Adipocyte (in vitro differentiated cells): ENCODE results near the gene CWC27.

Experiments used
- DNase-seq: peaks from one replicate; pipeline ENCODE4 v3.0.0-alpha.2; 2015; ENCODE audit warnings: low read depth
- H3K27me3 ChIP-seq: replicated peaks from 2 replicates; pipeline ENCODE4 v1.7.0; 2013; ENCODE audit warnings: mild to moderate bottlenecking, low read length, moderate library complexity; ENCODE audit not compliant: control insufficient read depth, insufficient read depth
- H3K36me3 ChIP-seq: 2 replicates; pipeline ENCODE4 v1.7.0; 2013; ENCODE audit warnings: low read length, mild to moderate bottlenecking, moderate library complexity; ENCODE audit not compliant: control insufficient read depth, insufficient read depth, severe bottlenecking
- H3K4me1 ChIP-seq: 2 replicates; pipeline ENCODE4 v1.7.0; 2013; ENCODE audit warnings: mild to moderate bottlenecking, low read length, moderate library complexity; ENCODE audit not compliant: control insufficient read depth, insufficient read depth
- H3K4me3 ChIP-seq: 2 replicates; pipeline ENCODE4 v1.7.0; 2013; ENCODE audit warnings: mild to moderate bottlenecking, low read length, moderate library complexity
- H3K9ac ChIP-seq: 2 replicates; pipeline ENCODE4 v1.7.0; 2013; ENCODE audit warnings: mild to moderate bottlenecking, low read length, moderate library complexity
- H3K9me3 ChIP-seq: 2 replicates; pipeline ENCODE4 v1.7.0; 2013; ENCODE audit warnings: mild to moderate bottlenecking, low read length, moderate library complexity; ENCODE audit not compliant: control insufficient read depth

CWC27 gene

DNA sequence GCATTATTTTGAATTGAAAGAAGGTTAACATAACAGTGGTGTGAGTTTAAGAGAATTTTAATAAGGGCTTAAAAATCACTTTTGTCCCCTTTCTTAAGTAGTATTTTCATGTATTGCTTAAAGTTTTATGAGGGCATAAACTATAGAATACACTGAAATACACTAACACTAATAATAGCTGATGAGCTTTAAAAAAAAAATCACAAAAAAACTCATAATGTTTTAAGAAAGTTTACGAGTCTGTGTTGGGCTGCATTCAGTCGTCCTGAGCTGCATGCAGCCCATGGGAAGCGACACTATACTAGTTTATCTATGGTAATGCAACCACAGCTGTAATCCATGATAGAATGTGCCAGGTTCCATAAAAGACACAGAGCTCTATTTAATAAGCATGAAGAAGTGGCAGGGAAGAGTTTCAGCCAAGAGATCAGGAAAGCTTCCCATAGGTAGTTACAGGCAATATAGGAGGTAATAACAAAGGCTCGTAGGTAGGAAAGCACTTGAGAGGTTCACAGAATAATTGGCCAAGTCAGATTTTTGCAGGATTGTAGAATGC, 4.7 kb upstream of the CWC27 start:
- no peak overlapping the region for H3K4me3 ChIP-seq
- H3K9me3 ChIP-seq = no peaks in the 10 kb centered on the region
- H3K9ac ChIP-seq = no peak overlapping the region
- H3K36me3 ChIP-seq = peaks cover 13% of the 10 kb centered on the region
- no peaks in the 10 kb centered on the region for H3K27me3 ChIP-seq
- peaks cover 21% of the 10 kb centered on the region for H3K4me1 ChIP-seq
- DNase-seq = no peak

GRCh38 chr5:64765804-64766504, 2.8 kb upstream of the CWC27 start:
- no peaks in the 10 kb centered on the region for H3K9me3 ChIP-seq
- peak; percentile 17 for DNase-seq
- no peak overlapping the region for H3K9ac ChIP-seq
- H3K4me3 ChIP-seq = no peak overlapping the region
- H3K4me1 ChIP-seq = peaks cover 26% of the 10 kb centered on the region
- H3K27me3 ChIP-seq = no peaks in the 10 kb centered on the region
- peaks cover 13% of the 10 kb centered on the region for H3K36me3 ChIP-seq

DNA sequence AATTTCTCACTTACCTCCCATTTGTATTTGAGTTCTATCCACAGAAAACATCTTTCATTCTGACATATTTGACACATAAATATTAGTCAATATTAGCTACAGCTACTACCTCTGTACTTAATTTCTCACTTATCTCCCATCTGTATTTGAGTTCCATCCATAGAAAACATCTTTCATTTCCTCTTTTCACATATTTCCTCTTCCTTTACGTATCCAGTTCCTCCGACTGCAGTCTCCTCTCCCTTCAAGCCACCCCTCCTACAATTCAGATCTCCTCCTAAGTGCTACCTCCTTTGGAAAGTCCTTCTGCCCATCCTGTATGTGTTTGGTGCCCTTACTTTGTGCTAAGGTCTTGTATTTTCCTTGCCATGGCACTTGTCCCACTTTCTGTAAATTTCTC, 1.8 kb upstream of the CWC27 start:
- DNase-seq = no peak
- Histone ChIP-seq H3K4me1 (peaks cover 26% of the 10 kb centered on the region), H3K9ac (peak overlapping the region; percentile 99), H3K27me3 (no peaks in the 10 kb centered on the region), H3K4me3 (peak overlapping the region; percentile 100), H3K9me3 (no peaks in the 10 kb centered on the region), H3K36me3 (peaks cover 13% of the 10 kb centered on the region)

- H3K27me3 ChIP-seq = no peaks in the 10 kb centered on the region
- H3K36me3 ChIP-seq = peaks cover 13% of the 10 kb centered on the region
- peak overlapping the region; percentile 100 for H3K4me3 ChIP-seq
- peak overlapping the region; percentile 99 for H3K9ac ChIP-seq
- H3K4me1 ChIP-seq = peaks cover 26% of the 10 kb centered on the region
- no peak for DNase-seq
- H3K9me3 ChIP-seq = no peaks in the 10 kb centered on the region
Observed at GRCh38 chr5:64767959-64768357, 772 bp upstream of the CWC27 start.

- Histone ChIP-seq H3K9me3 (no peaks in the 10 kb centered on the region), H3K9ac (peak overlapping the region; percentile 99), H3K27me3 (no peaks in the 10 kb centered on the region), H3K4me3 (peak overlapping the region; percentile 100), H3K4me1 (peaks cover 26% of the 10 kb centered on the region), H3K36me3 (peaks cover under 1% of the 10 kb centered on the region)
- DNase-seq = no peak
Observed at GRCh38 chr5:64769855-64770254, 1.1 kb downstream of the CWC27 start.

GRCh38 chr5:64771736-64772135, 3.0 kb downstream of the CWC27 start:
- Histone ChIP-seq H3K4me1 (peaks cover 17% of the 10 kb centered on the region), H3K9ac (no peak overlapping the region), H3K9me3 (no peaks in the 10 kb centered on the region), H3K27me3 (no peaks in the 10 kb centered on the region), H3K4me3 (no peak overlapping the region), H3K36me3 (peaks cover 10% of the 10 kb centered on the region)
- DNase-seq = no peak

GRCh38 chr5:64773533-64773932, 4.8 kb downstream of the CWC27 start:
- H3K9me3 ChIP-seq = no peaks in the 10 kb centered on the region
- H3K9ac ChIP-seq = no peak overlapping the region
- peaks cover 7% of the 10 kb centered on the region for H3K4me1 ChIP-seq
- peaks cover 10% of the 10 kb centered on the region for H3K36me3 ChIP-seq
- no peak overlapping the region for H3K4me3 ChIP-seq
- no peak for DNase-seq
- H3K27me3 ChIP-seq = no peaks in the 10 kb centered on the region

DNA sequence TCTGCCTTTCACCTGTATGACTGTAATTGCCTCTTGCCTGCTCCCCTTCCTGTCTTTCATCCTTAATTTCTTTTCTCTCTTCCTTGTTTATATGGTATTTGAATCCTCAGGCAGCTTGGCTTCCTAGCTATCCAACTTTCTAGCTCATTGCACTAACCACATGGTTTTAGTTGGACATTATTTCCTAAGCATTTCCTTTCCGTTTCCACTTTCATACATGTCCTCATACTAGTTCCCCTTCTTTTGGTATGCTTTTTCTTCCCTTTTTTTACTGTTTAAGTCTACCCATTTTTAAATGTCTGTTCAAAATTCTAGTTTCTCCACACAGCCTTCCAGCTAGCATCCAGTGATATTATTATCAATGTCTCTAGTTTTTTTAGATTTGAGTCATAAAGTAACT, 6.6 kb downstream of the CWC27 start:
- Histone ChIP-seq H3K4me1 (no peaks in the 10 kb centered on the region), H3K36me3 (peaks cover 10% of the 10 kb centered on the region), H3K9me3 (no peaks in the 10 kb centered on the region), H3K27me3 (no peaks in the 10 kb centered on the region), H3K4me3 (no peak overlapping the region), H3K9ac (no peak overlapping the region)
- DNase-seq = no peak

- Histone ChIP-seq H3K9ac (no peak overlapping the region), H3K27me3 (no peaks in the 10 kb centered on the region), H3K9me3 (no peaks in the 10 kb centered on the region), H3K36me3 (peaks cover 4% of the 10 kb centered on the region), H3K4me3 (no peak overlapping the region), H3K4me1 (peaks cover 3% of the 10 kb centered on the region)
- peak; percentile 95 for DNase-seq
Observed at GRCh38 chr5:64784451-64785025, 15.8 kb downstream of the CWC27 start.

- Histone ChIP-seq H3K4me1 (peaks cover 3% of the 10 kb centered on the region), H3K36me3 (peaks cover 9% of the 10 kb centered on the region), H3K27me3 (no peaks in the 10 kb centered on the region), H3K9me3 (no peaks in the 10 kb centered on the region), H3K9ac (no peak overlapping the region), H3K4me3 (no peak overlapping the region)
- DNase-seq = no peak
Observed at GRCh38 chr5:64786372-64786771, 17.6 kb downstream of the CWC27 start.

DNA sequence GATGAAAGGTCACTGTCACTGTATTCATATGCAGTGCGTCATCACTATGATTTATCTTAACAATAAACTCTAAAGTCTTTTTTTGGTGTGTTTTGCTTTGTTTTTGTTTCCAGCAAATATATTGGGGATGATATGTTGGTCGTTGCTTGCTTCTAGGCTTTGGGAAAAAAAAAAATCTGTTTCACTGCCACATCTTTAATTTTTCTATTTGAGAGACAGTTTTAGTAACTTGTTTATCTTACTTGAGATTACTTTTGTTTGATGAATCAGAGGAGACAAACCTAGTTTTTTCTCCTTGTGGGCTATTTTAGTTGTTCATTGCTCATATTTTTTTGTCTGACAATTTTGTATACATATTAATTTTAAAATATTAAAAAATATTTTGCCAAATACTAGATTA, 19.4 kb downstream of the CWC27 start:
- no peak for DNase-seq
- peaks cover 9% of the 10 kb centered on the region for H3K36me3 ChIP-seq
- H3K4me3 ChIP-seq = no peak overlapping the region

More for the DNA sequence above, 19.4 kb downstream of the CWC27 start:
- Histone ChIP-seq H3K27me3 (no peaks in the 10 kb centered on the region), H3K9ac (no peak overlapping the region), H3K4me1 (peaks cover 3% of the 10 kb centered on the region), H3K9me3 (no peaks in the 10 kb centered on the region)
